GM19467 (cell line): ENCODE measurements around the gene RAD51B.
"Not testable (repeated sequence)": the region's sequence is repeated elsewhere in the genome, so short reads cannot be mapped to it uniquely, and the experiment has no call there.

Experiments used
- ATAC-seq: cut with Tn5 transposase; IDR thresholded peaks from one replicate; pipeline ENCODE4 v1.9.1; 2021; ENCODE audit warnings: mild to moderate bottlenecking, moderate library complexity; ENCODE audit not compliant: unreplicated experiment

The RAD51B gene

DNA sequence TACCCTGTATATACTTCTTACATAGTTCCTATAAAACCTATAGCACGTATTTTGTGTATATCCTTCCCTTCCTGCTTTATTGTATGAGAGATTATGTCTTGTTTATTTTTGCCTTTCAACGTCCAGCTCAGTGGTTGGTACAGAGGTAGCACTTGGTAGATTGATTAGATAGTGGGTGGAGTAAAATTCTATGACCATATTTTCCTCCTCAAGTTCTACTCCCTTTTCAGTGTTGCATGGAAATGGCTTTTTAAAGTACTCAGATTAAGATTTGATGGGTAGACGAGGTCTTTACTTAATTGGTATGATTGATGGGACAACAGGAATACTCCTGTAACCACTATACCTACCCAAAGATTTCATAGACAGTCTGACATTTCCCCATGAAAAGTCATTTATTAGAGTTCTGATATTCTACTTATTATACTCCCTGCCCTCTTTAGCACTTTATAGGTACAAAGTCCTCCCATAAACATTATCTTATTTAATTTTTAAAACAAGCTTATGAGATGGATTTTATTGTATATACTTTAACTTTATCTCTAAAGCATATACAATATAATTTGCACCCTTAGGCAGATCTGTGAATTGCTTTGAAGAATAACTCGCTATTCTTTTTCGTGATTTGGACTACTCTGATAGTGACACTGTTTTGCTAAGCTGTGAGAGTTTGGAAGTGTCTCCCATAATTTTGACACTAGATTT lies 348.0 kb downstream of the RAD51B start:
- ATAC-seq = no peak

DNA sequence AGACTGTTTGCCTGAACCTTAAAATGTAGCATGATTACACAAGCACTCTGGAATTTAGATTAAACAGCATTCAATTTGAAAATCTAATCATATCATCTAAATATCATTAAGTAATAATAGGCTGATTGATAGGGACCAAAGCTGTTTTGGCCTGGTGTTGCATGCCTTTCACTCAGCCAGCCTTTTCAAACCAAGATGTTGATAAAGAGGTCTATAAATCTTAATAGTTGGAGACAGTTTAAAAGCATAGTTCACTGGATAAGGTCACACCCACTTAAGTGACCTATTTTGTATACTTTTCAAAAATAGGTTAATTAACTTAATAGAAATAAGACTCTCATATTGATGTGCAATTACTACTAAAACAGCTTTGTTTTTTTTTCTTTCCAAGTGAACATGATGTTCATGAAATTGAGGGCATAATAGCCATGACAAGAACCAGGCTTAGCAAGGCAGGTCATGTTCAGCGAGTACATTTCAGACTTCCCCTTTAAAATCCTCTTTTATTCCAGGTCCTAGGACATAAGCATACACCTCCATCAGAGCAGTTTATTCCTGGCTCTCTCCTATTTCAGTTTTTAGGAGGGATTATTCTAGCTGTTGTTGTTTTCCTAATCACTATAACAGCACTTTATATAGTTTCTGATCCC lies 349.0 kb downstream of the RAD51B start:
- ATAC-seq = no peak

DNA sequence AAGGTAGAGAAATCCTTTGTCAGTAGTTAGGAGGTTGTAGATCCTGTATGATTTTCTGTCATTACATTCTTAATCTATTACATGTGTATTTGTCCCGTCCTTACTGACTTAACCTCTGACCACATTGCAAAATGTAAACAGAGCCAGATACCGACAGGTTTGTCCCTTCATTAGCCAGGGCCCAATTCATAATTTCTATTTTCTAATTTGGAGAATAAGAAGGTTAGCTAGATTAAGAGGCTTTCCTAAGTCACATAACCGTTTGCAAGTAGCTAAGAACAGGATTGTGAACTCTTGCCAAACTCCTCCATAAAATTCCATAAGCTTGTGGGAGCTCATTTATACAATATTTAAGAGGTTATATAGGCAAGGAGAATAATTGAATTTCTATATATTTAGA lies 352.6 kb downstream of the RAD51B start:
- ATAC-seq = no peak

DNA sequence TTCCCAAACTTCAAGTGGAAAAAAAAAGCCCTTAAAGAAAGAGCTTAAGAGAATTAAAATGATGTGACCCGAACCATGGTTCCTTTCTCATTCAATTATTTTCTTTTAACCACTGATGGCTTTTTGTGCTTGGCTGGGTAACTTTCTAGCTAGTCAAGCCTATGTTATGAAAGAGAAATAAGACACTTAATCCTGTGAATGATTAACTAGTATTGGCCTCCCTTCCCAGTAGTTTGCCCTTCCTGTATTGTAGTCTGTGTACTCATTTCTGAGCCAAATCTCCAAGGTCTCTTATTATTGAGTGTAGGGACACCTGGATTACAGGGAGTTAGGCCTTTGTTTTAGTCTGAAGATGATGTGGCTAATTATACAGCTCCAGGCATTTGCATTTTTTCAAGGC lies 353.0 kb downstream of the RAD51B start:
- ATAC-seq = no peak

DNA sequence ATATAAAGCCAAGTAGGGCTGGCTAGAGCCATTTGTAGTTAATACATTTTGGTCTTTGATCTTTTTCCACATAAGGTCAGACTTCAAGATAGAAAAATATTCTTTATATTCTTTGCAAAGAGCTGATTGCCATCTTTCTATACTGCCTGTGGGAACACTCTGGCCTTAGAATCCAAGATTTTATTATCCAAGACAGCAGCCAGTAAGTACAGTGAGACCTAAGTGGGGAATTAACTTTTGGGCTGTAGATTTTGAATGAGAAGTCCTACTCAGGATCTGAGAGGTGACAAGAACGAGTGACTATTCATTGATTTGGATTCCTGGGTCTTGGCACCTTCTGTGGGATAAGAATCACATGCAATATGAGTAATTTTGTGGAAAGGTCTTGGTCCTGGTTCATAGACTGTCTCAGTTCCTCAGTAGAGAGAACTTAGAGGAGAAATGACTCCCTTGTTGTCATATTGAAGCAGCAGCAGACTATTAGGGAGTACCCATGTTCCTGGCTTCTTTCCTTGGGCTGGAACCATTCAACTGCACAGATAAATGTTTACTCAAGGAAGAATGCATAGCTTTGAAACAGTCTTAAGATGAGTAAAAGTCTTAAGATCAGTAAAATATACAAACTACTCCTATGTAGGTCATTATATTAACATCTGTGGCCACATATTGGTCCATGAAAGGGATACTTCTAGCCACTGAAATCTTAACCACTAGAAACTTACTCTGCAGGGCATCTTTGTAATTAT lies 353.8 kb downstream of the RAD51B start:
- no peak for ATAC-seq

DNA sequence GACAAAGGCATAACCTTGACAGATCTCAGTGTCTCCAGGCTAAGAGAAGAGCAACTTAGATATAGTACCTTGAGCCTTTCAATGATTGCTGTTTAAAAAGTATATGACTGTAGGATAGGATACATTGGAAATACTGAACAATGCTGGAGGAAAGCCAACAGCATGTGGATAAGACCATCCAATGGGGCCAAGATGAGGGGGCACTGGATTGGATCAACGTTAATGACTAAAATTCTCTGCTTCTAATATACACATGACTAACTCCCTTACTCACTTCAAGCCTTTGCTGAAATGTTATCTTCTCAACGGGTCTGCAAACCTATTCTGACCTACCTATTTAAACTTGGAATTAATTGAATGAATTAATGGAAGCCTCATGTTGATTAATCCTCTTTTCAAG lies 354.9 kb downstream of the RAD51B start:
- no peak for ATAC-seq

DNA sequence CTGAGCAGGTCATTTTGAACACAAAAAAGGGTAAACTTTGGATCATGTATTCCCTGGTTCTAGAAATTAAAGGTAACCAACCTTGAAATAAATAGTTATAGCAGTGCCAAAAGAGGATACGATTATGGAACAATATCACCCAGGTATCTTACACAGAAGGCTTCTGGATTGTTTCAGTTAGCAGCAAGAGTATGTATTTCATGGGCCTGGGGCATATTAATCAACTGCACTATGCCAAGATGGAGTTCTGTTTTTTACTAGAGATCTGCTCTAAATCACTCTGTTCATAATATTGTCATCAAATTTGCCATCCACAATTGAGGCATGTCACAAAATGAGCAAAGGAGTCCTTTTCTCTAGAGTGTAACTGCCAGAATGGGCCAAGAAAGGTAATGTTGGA lies 357.1 kb downstream of the RAD51B start:
- ATAC-seq = no peak

DNA sequence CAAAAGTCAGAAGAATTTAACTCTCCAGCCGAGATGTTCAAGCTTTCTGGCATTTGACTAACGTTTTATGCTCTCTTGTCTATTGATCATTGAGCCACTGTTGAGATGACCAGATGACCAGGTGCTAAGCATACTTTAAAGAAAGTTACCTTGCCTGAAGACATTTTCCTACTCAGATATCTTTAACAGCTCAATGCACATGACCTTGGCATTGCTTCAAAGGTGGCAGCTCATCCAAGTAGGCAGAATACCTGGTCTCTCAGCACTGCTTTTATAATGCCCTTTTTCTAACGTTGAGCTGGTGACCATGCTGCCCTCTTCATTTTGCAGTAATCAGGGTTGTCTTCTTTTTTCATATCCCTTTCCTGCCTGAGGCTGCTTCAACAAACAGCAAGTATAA lies 358.1 kb downstream of the RAD51B start:
- no peak for ATAC-seq

DNA sequence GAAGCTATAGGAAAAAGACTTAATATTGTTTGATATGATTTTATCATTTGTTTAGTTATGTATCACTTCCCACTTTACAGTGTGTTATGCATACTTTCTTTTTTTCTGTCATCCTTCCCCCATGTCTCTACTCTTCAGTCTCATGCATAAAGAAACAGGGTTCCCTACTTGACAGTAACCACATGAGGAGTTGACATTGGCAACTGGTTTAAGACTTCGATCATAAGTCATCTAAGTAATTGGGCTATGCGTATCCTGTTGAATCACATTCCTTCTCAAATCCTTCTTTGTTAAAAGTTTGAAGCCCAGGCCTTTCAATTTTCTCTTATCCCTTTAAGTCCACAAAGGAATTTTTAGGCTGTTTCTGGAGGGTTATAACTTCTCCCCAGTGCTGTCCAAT lies 358.7 kb downstream of the RAD51B start:
- ATAC-seq = no peak

DNA sequence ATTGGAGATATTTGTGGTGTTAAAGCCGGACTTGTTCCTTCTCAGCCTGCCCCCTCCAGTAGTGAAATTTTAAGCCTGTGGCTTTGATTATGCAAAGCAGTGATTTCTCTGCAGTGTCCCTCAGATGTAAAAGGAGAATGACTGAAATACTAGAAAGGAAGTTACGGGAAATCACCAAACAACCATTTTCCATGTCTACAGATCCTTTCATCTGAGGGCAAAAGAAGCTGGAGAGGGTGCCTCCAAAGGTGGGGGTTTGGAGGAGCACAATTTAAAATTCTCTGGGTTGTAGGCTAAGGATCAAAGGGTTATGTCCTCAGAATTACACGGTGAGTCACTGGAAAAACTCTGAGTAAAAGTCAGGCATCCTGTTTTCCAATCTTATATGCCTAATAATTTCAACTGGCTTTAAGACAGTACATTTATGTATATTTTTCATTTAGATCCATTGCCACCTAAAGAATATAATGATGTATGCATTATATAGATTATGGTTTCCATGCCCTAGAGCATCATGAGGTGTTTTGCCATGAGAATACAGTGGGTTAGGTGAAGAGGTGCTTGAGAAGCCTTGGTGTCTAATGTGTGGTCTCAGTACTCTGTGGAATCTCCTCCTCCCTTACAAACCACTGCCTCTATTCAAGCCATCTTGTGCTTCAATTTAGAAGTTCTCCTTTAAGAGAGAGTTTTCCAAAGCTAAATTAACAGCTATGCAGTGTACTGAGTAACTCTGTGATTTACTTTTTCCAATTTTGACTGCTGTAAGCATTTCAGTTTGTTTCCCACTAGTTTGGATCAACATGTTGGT lies 362.1 kb downstream of the RAD51B start:
- no peak for ATAC-seq

DNA sequence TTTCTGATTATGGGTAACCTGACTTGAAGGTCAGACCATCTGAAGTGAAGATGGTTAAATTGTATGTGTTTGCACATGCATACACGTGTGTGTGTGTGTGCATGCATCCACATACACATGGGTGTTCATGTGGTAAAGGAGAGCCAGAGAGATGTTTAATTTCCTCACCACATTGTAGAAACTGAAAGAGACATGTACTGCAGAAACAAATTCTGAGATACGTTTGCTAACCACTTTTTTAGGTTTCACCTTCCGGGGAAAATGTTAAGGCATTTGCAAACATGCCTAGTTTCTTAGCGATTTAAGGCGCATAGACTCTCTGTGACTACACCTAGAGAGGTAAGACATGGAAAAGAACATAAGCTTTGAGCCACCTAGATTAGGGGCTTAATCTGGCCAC lies 362.9 kb downstream of the RAD51B start:
- peak; percentile 64 for ATAC-seq

DNA sequence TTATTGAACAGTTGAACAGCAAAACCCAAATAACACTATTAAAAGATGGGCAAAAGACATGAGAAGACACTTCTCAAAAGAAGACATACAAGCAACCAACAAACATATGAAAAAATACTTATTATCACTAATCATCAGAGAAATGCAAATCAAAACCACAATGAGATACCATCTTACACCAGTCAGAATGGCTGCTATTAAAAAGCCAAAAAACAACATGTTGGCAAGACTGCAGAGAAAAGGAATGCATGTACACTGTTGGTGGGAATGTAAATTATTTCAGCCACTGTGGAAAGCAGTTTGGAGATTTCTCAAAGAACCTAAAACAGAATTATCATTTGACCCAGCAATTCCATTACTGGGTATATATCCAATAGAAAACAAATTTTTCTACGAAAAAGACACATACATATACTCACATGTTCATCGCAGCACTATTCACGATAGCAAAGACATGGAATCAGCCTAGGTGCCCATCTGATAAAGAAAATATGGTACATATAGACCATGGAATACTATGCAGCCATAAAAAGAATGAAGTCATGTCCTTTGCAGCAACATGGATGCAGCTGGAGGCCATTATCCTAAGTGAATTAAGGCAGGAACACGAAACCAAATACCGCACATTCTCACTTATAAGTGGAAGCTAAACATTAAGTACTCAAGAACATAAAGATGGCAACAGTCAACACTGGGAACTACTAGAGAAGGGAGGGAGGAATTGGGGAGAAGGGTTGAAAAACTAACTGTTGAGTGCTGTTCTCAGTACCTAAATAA lies 367.1 kb downstream of the RAD51B start:
- not testable (repeated sequence) for ATAC-seq

DNA sequence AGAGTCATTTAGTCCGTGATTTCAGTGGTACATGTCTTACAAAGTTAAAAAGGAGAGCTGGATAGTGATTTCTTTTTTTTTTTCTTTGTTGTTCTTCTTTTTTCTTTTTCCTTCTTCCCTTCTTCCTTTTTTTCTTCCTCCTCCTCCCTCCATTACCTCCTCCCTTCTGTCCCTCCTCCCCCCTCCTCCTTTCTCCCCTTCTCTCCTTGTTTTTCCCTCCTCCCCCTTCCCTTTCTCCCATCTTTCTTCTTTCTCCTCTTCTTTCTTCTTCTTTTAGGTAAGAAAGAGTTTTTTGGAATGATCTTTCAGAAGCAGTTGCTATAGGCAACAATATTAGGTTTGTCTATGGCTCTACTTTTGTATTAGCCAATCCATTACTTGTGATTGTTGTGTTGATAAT lies 368.6 kb downstream of the RAD51B start:
- no peak for ATAC-seq

DNA sequence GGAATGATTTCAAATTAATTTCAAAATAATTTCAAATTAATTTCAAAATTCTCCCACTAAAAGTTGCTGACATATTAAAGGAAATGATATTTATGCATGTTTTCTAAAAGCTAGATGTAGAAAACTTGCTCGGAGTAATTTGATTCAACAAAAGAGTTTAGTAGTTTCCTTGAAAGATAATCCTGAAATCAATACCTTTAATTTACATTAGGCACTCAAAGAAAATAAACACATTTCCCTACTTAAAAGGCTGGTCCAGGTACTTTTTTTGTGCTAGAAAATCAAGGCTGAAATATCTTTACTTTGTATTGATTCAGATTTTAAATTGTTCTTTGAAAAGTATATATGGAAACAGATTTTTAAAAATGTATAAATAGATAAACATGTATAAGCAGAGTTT lies 370.5 kb downstream of the RAD51B start:
- no peak for ATAC-seq

DNA sequence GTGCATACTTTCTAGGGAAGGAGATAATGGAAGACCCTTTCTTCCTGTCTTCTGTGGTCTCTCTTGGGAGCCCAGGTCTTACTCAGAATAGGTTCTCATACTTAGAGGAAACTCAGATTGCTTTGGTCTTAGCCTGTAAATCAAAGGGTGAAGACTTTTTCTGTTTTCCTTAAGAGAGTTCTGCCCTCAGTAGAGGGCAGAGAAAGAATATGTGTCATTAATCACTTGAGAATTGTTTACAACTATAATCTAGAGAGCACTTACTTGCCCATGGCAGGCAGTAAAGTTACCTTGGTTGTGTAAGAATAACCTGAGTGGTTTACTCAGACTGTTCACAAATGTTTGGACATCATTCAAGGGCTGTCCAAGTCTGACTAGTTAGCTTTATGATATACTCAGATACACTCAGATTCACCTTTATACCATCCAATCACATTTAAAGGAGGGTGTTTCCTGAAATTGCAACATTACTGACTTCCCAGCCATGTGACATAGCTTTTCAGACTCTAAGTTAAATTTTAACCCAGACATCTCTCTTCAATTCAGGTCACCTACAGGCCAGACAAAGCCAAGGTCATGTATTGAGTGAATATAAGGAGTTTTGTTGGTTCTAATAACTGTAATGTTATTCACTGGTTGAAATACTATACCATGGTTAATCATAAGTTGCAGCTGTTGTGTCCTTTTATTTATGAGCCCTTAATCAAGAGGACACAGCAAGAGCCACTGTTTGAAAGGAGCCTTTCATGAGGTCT lies 372.2 kb downstream of the RAD51B start:
- no peak for ATAC-seq

DNA sequence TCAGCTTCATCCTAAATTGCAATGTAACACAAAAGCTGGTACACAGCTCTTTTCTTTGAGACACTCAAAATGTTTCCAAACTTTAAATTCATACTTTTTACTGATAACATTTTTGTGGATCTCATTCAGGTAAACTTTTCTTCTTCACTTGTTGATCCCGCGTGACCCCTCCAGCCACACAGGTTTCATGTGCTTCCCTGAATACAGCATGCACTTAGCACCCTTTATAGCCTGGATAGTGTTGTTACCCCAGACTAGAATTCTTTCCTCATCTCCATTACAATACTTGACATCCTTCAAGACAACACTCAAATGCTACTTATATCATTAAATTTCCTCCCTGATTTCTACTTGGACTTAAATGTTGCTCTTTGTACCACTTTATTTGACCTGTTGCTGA lies 373.4 kb downstream of the RAD51B start:
- no peak for ATAC-seq

DNA sequence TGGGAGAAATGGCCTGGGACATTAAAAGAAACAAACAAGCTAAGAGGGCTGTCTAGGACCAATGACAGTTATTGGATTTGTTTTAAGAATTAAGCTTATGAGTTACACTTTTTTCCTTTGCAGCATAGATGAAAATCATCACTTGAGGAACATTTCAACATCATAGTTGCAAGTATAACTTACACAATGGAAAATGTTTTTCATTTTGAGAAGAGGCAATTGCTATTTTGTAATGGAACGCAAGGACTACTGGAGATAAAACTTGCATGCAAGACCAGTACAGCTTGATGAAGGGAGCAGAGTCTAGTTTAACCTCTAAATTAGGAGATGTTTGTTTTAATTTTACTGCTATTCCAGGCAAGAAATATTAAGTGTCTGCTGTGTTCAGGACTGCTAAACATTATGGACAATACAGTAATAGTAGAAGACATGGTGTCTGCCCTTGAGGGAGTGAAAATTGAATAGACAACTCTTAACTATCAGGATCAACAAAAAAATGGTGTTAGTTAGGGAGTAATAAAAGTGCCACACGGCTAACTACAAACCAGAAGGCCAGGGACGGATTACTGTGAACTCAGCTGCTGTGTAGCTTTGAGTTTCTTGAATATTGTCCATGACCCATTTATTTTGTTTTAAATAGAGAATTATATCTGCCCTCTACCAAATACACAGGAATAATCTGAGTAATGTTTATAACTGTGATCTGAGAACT lies 374.5 kb downstream of the RAD51B start:
- no peak for ATAC-seq

DNA sequence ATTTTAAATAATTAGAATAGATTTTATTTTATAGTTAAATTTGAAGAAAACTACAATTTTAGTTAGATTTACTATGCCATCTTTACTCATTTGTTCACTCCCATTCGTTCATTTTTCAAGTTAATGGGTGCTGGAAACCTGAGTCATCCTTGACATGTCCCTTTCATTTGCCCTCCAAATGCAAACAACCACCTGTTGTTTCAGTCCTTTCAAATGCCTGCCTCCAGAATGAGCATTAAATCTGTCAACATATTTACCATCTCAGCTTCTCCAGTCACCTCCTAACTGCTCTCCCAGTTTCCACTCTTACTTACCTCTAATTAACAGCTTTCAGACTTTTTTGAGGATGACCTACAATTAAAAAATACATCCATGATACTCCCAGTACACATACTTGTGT lies 375.5 kb downstream of the RAD51B start:
- no peak for ATAC-seq
